Stimulated activated CD8-positive, alpha-beta memory T cell treated with anti-CD3 and anti-CD28 coated beads, Interleukin-4, amount 100 ng/mL, for 4 hours (primary cell): Measurements from ENCODE around the gene MOGAT1.
"Not testable (repeated sequence)": the region's sequence is repeated elsewhere in the genome, so short reads cannot be mapped to it uniquely, and the experiment has no call there.

Source experiments
- DNase-seq, 2 donors: peaks; one replicate each; pipeline ENCODE4 v3.0.0-alpha.2; 2020; ENCODE audit warnings: low read depth in 2 of 2, low spot score in 1 of 2

The MOGAT1 gene

GRCh38 chr2:222738809-222739208 lies 67.4 kb downstream of the MOGAT1 start:
- DNase-seq, result no peak

GRCh38 chr2:222739939-222740338 lies 68.5 kb downstream of the MOGAT1 start:
- no peak for DNase-seq

- DNase-seq, result no peak
Observed at GRCh38 chr2:222743251-222743812, 71.9 kb downstream of the MOGAT1 start.

- DNase-seq, result no peak
Observed at GRCh38 chr2:222745836-222746559, 74.5 kb downstream of the MOGAT1 start.

GRCh38 chr2:222747526-222748160 lies 76.2 kb downstream of the MOGAT1 start:
- no peak for DNase-seq

GRCh38 chr2:222750533-222750932 lies 79.1 kb downstream of the MOGAT1 start:
- DNase-seq, result no peak

- no peak for DNase-seq
Observed at GRCh38 chr2:222751238-222751637, 79.8 kb downstream of the MOGAT1 start.

- no peak for DNase-seq
Observed at GRCh38 chr2:222751821-222752719, 80.6 kb downstream of the MOGAT1 start.

GRCh38 chr2:222752746-222753145 lies 81.3 kb downstream of the MOGAT1 start:
- DNase-seq, result no peak

- no peak for DNase-seq
Observed at GRCh38 chr2:222753251-222753824, 81.9 kb downstream of the MOGAT1 start.

- DNase-seq, result no peak
Observed at GRCh38 chr2:222754324-222754930, 83.0 kb downstream of the MOGAT1 start.

GRCh38 chr2:222755593-222755992 lies 84.1 kb downstream of the MOGAT1 start:
- not testable (repeated sequence) for DNase-seq

GRCh38 chr2:222756362-222756831 lies 84.9 kb downstream of the MOGAT1 start:
- DNase-seq, result no peak

GRCh38 chr2:222756951-222757650 lies 85.6 kb downstream of the MOGAT1 start:
- no peak for DNase-seq
